Testis (tissue), 3 donors: ENCODE results near the gene CCDC90B. TPM values are rescaled to one million over a fixed set of nuclear protein-coding genes. Genes with fewer than 3 reads are reported as not detected.
A peak's percentile ranks its signal among the peaks of the same experiment; 100 is the strongest.

ENCODE experiments used
- DNase-seq: peaks from one replicate; pipeline ENCODE4 v3.0.0-alpha.2; 2019
- H3K27ac ChIP-seq, 2 donors: fragments of 200-600 bp; sonication (generic); one replicate each; pipeline ENCODE4 v1.5.1; 2019
- H3K27me3 ChIP-seq: fragments of 200-600 bp; sonication (generic); one replicate; pipeline ENCODE4 v1.5.1; 2019
- H3K36me3 ChIP-seq: fragments of 200-600 bp; sonication (generic); one replicate; pipeline ENCODE4 v1.5.1; 2017; ENCODE audit warnings: low read depth; ENCODE audit errors: missing control alignments
- H3K4me1 ChIP-seq: fragments of 200-600 bp; sonication (generic); one replicate; pipeline ENCODE4 v1.5.1; 2019
- H3K4me3 ChIP-seq, 2 donors: fragments of 200-600 bp; sonication (generic); one replicate each; pipeline ENCODE4 v1.5.1; 2017 to 2019
- H3K9me3 ChIP-seq: fragments of 200-600 bp; sonication (generic); one replicate; pipeline ENCODE4 v1.5.1; 2017
- CTCF ChIP-seq, 3 experiments: fragments of 450-650 bp in 2 of 3; fragments of 200-600 bp in 1 of 3; sonication (generic) in 1 of 3; IDR thresholded peaks; one replicate each; pipeline ENCODE4 v1.5.1; 2016 to 2019; ENCODE audit warnings: antibody characterized with exemption in 3 of 3, mild to moderate bottlenecking in 2 of 3, moderate library complexity in 1 of 3
- POLR2A ChIP-seq: fragments of 450-650 bp; IDR thresholded peaks from one replicate; pipeline ENCODE4 v1.6.1; 2017; ENCODE audit warnings: antibody characterized with exemption, mild to moderate bottlenecking, moderate library complexity
- WGBS, 2 donors: methylation state at CpG; one replicate each; pipeline ENCODE4 v1.1.5; 2018; 5-methylcytosine and 5-hydroxymethylcytosine counted together
- intact Hi-C: fragments of 100-400 bp; cut with DNase I; formaldehyde crosslinking; loops from one replicate; pipeline ENCODE4 v1.15.1; 2023; ENCODE audit warnings: low total_unique reads
- polyA plus RNA-seq: library from polyadenylated mRNA; stranded (reverse); fragments of 350-450 nt; fragmentation: Illumina TruSeq; extraction: RNeasy Lipid Tissue Mini Kit (QIAGEN cat#74804); gene quantifications from one replicate; pipeline ENCODE4 v1.2.3, GENCODE V29; 2014; ENCODE audit warnings: low read depth, low replicate concordance; ENCODE audit not compliant: insufficient read depth
- total RNA-seq, 2 donors: library from RNA; depleted of rRNA; stranded (reverse); fragments of >200 nt; gene quantifications; one replicate each; pipeline ENCODE4 v1.2.3, GENCODE V29; 2016

CCDC90B gene
- total and polyA plus RNA-seq, 3 donors from 2014 or later = 67.4 to 162 (median 78.3) TPM

- no peaks in the 10 kb centered on the region for H3K27me3 ChIP-seq
- DNase-seq = peak; percentile 23
Measured at GRCh38 chr11:83249972-83250593, 36.1 kb downstream of the CCDC90B start.

GRCh38 chr11:83249445-83249844 is 36.7 kb downstream of the CCDC90B start:
- TF ChIP-seq POLR2A = no peak
- no peak for TF ChIP-seq CTCF (IDR thresholded peaks at IDR 0.05)
- intact Hi-C loops = no loop called here
- 95 to 100% methylated on average over 1 of the region's 1 CpG for WGBS, 2 donors
- Histone ChIP-seq H3K4me3 (no peak overlapping the region), H3K36me3 (no peaks in the 10 kb centered on the region), H3K27me3 (no peaks in the 10 kb centered on the region), H3K27ac (no peak overlapping the region), H3K4me1 (no peaks in the 10 kb centered on the region), H3K9me3 (no peaks in the 10 kb centered on the region)
- no peak for DNase-seq

More at GRCh38 chr11:83249972-83250593, 36.1 kb downstream of the CCDC90B start:
- Histone ChIP-seq H3K36me3 (no peaks in the 10 kb centered on the region), H3K4me1 (no peaks in the 10 kb centered on the region), H3K27ac (no peak overlapping the region), H3K4me3 (no peak overlapping the region), H3K9me3 (no peaks in the 10 kb centered on the region)
- TF ChIP-seq CTCF (IDR thresholded peaks at IDR 0.05) (peak; percentile 39 to 54 (median 48)), POLR2A (no peak)
- 27% methylated on average over 4 of the region's 4 CpGs for WGBS, 2 donors
- intact Hi-C loops = no loop called here

GRCh38 chr11:83241291-83241946 is 44.7 kb downstream of the CCDC90B start:
- Histone ChIP-seq H3K4me3 (no peak overlapping the region), H3K27me3 (no peaks in the 10 kb centered on the region), H3K27ac (no peak overlapping the region), H3K4me1 (no peaks in the 10 kb centered on the region), H3K9me3 (no peaks in the 10 kb centered on the region), H3K36me3 (no peaks in the 10 kb centered on the region)
- peak; percentile 80 for DNase-seq
- intact Hi-C loops = no loop called here
- TF ChIP-seq CTCF (IDR thresholded peaks at IDR 0.05) = peak in 1 of 3 experiments; percentile 29
- TF ChIP-seq POLR2A = no peak
- 41 to 60% methylated on average over 5 of the region's 5 CpGs for WGBS, 2 donors

GRCh38 chr11:83238111-83238510 is 48.1 kb downstream of the CCDC90B start:
- WGBS, 2 donors = 68 to 84% methylated on average over 3 of the region's 3 CpGs
- Histone ChIP-seq H3K36me3 (no peaks in the 10 kb centered on the region), H3K9me3 (no peaks in the 10 kb centered on the region), H3K4me3 (no peak overlapping the region), H3K27ac (no peak overlapping the region), H3K4me1 (no peaks in the 10 kb centered on the region), H3K27me3 (no peaks in the 10 kb centered on the region)
- intact Hi-C loops = no loop called here
- TF ChIP-seq POLR2A (no peak), CTCF (IDR thresholded peaks at IDR 0.05) (no peak)
- DNase-seq = no peak
